ENCODE measurements around the gene PCDH15.

- TF ChIP-seq EZH2 (IDR thresholded peaks at IDR 0.05; ENCODE audit: insufficient read depth, poor library complexity, severe bottlenecking) (no peak), EZH2phosphoT487 (IDR thresholded peaks at IDR 0.05; ENCODE audit: insufficient read depth, low read depth) (no peak)
Observed at GRCh38 chr10:54710918-54711317, 90.1 kb downstream of the PCDH15 start.
